ENCODE data around the gene BIRC2.
A peak's percentile ranks its signal among the peaks of the same experiment; 100 is the strongest.

Gene BIRC2

DNA sequence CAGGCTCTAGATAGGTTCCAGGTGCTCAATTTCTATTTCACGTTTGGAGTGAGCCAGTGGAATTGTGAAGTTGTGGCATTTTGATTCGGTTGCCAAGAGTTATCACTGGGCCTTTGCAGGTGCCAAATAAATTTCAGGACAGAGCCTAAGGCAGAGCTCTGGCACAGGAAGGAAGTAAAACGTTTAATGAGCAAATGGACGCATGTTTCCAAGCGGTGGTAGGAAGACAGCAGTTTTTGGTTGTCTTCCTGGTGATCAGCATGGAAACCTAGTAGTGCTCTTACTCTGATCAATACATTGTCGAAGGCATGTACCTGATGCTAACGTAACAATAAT is 29.3 kb upstream of the BIRC2 start:
- TF ChIP-seq GABPA (IDR thresholded peaks at IDR 0.05; ENCODE audit: low read depth): no peak
- TF ChIP-seq, protein P1, sequence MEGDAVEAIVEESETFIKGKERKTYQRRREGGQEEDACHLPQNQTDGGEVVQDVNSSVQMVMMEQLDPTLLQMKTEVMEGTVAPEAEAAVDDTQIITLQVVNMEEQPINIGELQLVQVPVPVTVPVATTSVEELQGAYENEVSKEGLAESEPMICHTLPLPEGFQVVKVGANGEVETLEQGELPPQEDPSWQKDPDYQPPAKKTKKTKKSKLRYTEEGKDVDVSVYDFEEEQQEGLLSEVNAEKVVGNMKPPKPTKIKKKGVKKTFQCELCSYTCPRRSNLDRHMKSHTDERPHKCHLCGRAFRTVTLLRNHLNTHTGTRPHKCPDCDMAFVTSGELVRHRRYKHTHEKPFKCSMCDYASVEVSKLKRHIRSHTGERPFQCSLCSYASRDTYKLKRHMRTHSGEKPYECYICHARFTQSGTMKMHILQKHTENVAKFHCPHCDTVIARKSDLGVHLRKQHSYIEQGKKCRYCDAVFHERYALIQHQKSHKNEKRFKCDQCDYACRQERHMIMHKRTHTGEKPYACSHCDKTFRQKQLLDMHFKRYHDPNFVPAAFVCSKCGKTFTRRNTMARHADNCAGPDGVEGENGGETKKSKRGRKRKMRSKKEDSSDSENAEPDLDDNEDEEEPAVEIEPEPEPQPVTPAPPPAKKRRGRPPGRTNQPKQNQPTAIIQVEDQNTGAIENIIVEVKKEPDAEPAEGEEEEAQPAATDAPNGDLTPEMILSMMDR (IDR thresholded peaks at IDR 0.05; ENCODE audit: insufficient read depth, low read length): no peak
- TF ChIP-seq, protein P2, sequence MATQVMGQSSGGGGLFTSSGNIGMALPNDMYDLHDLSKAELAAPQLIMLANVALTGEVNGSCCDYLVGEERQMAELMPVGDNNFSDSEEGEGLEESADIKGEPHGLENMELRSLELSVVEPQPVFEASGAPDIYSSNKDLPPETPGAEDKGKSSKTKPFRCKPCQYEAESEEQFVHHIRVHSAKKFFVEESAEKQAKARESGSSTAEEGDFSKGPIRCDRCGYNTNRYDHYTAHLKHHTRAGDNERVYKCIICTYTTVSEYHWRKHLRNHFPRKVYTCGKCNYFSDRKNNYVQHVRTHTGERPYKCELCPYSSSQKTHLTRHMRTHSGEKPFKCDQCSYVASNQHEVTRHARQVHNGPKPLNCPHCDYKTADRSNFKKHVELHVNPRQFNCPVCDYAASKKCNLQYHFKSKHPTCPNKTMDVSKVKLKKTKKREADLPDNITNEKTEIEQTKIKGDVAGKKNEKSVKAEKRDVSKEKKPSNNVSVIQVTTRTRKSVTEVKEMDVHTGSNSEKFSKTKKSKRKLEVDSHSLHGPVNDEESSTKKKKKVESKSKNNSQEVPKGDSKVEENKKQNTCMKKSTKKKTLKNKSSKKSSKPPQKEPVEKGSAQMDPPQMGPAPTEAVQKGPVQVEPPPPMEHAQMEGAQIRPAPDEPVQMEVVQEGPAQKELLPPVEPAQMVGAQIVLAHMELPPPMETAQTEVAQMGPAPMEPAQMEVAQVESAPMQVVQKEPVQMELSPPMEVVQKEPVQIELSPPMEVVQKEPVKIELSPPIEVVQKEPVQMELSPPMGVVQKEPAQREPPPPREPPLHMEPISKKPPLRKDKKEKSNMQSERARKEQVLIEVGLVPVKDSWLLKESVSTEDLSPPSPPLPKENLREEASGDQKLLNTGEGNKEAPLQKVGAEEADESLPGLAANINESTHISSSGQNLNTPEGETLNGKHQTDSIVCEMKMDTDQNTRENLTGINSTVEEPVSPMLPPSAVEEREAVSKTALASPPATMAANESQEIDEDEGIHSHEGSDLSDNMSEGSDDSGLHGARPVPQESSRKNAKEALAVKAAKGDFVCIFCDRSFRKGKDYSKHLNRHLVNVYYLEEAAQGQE (IDR thresholded peaks at IDR 0.05; ENCODE audit: insufficient replicate concordance, low read depth): no peak
- TF ChIP-seq POLR2AphosphoS5 (IDR thresholded peaks at IDR 0.05; ENCODE audit: low read depth): no peak
- no peak for TF ChIP-seq SPI1 (IDR thresholded peaks at IDR 0.05; ENCODE audit: borderline replicate concordance, low read depth)
- Histone ChIP-seq H3K4me3 (replicated peaks; ENCODE audit: insufficient read depth, low read length) (peak overlapping the region; percentile 70), H3K27me3 (ENCODE audit: insufficient read depth, poor library complexity, severe bottlenecking) (no peaks in the 10 kb centered on the region), H3K27ac (replicated peaks) (peak overlapping the region; percentile 52)
- DNase-seq (ENCODE audit: low read depth in 1 of 2, low spot score in 1 of 2): no peak

DNA sequence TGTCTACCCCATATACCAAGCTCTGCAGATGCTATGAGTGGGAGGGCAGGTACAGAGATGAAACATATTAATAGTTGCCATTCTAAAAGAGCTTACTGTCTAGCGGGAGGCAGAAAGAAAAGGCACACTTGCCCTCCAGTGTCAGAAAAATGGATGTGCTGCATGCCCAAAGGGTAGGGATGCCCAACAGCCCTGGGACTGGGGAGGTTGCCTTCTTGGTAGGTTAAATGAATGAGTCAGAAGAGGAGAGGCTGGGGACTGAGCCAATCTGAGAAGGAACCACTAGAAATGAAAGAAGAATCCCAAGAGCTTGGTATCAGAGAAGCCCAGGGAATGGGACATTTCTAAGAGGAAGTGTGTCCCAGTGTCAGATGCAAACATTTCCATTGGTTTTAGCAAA is 28.5 kb upstream of the BIRC2 start:
- Histone ChIP-seq H3K27me3 (ENCODE audit: insufficient read depth, poor library complexity, severe bottlenecking) (no peaks in the 10 kb centered on the region), H3K27ac (replicated peaks) (no peak overlapping the region), H3K4me3 (replicated peaks; ENCODE audit: insufficient read depth, low read length) (no peak overlapping the region)
- DNase-seq (ENCODE audit: low read depth in 1 of 2, low spot score in 1 of 2): no peak
- TF ChIP-seq SPI1 (IDR thresholded peaks at IDR 0.05; ENCODE audit: borderline replicate concordance, low read depth) (no peak), GABPA (IDR thresholded peaks at IDR 0.05; ENCODE audit: low read depth) (no peak), POLR2AphosphoS5 (IDR thresholded peaks at IDR 0.05; ENCODE audit: low read depth) (no peak)
- TF ChIP-seq, protein P1 (IDR thresholded peaks at IDR 0.05; ENCODE audit: insufficient read depth, low read length): no peak
- TF ChIP-seq, protein P2 (IDR thresholded peaks at IDR 0.05; ENCODE audit: insufficient replicate concordance, low read depth): no peak

DNA sequence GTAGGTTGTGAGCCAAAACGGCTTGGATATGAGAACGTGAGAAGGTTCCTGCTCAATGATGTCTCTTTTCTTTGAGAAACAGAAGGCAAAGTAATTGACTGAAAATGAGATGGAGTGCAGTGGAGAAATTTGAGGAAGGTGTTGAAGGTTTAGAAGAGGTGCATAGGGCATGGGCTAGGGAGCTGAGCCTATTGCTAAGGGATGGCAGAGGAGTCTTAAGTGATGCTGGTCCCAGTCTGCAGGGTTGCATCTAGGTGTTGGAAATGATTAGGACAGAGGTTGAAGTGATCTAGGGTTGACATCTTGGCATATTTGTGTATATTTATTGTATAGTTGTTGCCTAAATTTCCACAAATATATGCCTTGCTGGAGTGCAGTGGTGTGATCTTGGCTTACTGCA is 27.5 kb upstream of the BIRC2 start:
- Histone ChIP-seq H3K27ac (replicated peaks) (no peak overlapping the region), H3K27me3 (ENCODE audit: insufficient read depth, poor library complexity, severe bottlenecking) (no peaks in the 10 kb centered on the region), H3K4me3 (replicated peaks; ENCODE audit: insufficient read depth, low read length) (no peak overlapping the region)
- no peak for DNase-seq (ENCODE audit: low read depth in 1 of 2, low spot score in 1 of 2)
- TF ChIP-seq GABPA (IDR thresholded peaks at IDR 0.05; ENCODE audit: low read depth) (no peak), SPI1 (IDR thresholded peaks at IDR 0.05; ENCODE audit: borderline replicate concordance, low read depth) (no peak), POLR2AphosphoS5 (IDR thresholded peaks at IDR 0.05; ENCODE audit: low read depth) (no peak)
- TF ChIP-seq, protein P1 (IDR thresholded peaks at IDR 0.05; ENCODE audit: insufficient read depth, low read length): no peak
- TF ChIP-seq, protein P2 (IDR thresholded peaks at IDR 0.05; ENCODE audit: insufficient replicate concordance, low read depth): no peak
